Loucy (cell line): ENCODE results near the gene GLRA1.

Source experiments
- H2AFZ ChIP-seq: fragments of 200-600 bp; sonication (generic); 2 replicates; pipeline ENCODE4 v1.6.0; 2016; ENCODE audit warnings: antibody characterized with exemption, mild to moderate bottlenecking, low read length, moderate library complexity
- H3F3A ChIP-seq: fragments of 200-600 bp; 2 replicates; pipeline ENCODE4 v1.6.0; 2016; ENCODE audit warnings: antibody characterized with exemption, low read depth, mild to moderate bottlenecking
- H3K27me3 ChIP-seq: fragments of 200-600 bp; sonication (generic); 2 replicates; pipeline ENCODE4 v1.6.1; 2014; ENCODE audit warnings: low read length, mild to moderate bottlenecking; ENCODE audit not compliant: insufficient read depth, poor library complexity, severe bottlenecking
- H3K36me3 ChIP-seq: fragments of 200-600 bp; sonication (generic); 2 replicates; pipeline ENCODE4 v1.6.1; 2016; ENCODE audit warnings: low read length; ENCODE audit not compliant: insufficient read depth
- H3K4me1 ChIP-seq: fragments of 200-600 bp; sonication (generic); 2 replicates; pipeline ENCODE4 v1.5.1; 2014; ENCODE audit warnings: low read length, mild to moderate bottlenecking; ENCODE audit not compliant: insufficient read depth, poor library complexity, severe bottlenecking
- H3K4me2 ChIP-seq: fragments of 200-600 bp; sonication (generic); 2 replicates; pipeline ENCODE4 v1.6.0; 2014; ENCODE audit warnings: antibody characterized with exemption, low read length, low read depth, mild to moderate bottlenecking; ENCODE audit not compliant: poor library complexity, severe bottlenecking
- H3K4me3 ChIP-seq: fragments of 200-600 bp; sonication (generic); 2 replicates; pipeline ENCODE4 v1.5.1; 2014; ENCODE audit warnings: low read length, mild to moderate bottlenecking, mixed read lengths; ENCODE audit not compliant: poor library complexity, severe bottlenecking
- H3K79me2 ChIP-seq: fragments of 200-600 bp; sonication (generic); 2 replicates; pipeline ENCODE4 v1.6.1; 2014; ENCODE audit warnings: low read length; ENCODE audit not compliant: insufficient read depth
- H3K9ac ChIP-seq: fragments of 200-600 bp; sonication (generic); 2 replicates; pipeline ENCODE4 v1.6.0; 2014; ENCODE audit warnings: mild to moderate bottlenecking, low read depth, low read length, moderate library complexity; ENCODE audit not compliant: poor library complexity, severe bottlenecking
- H3K9me2 ChIP-seq: fragments of 200-600 bp; sonication (generic); replicated peaks from 2 replicates; pipeline ENCODE4 v1.6.1; 2016; ENCODE audit warnings: low read depth, low read length, mixed read lengths
- H3K9me3 ChIP-seq: fragments of 200-600 bp; sonication (generic); 2 replicates; pipeline ENCODE4 v1.6.1; 2014; ENCODE audit warnings: mild to moderate bottlenecking, antibody characterized with exemption, low read length, low read depth; ENCODE audit not compliant: insufficient read depth
- H4K20me1 ChIP-seq: fragments of 200-600 bp; sonication (generic); 2 replicates; pipeline ENCODE4 v1.6.0; 2014; ENCODE audit warnings: antibody characterized with exemption, low read length, mild to moderate bottlenecking; ENCODE audit not compliant: insufficient read depth, poor library complexity, severe bottlenecking
- CTCF ChIP-seq: fragments of 200-600 bp; sonication (generic); conservative IDR thresholded peaks from 2 replicates; pipeline ENCODE4 v1.5.1; 2014; ENCODE audit warnings: mild to moderate bottlenecking, antibody characterized with exemption, low read length
- EZH2phosphoT487 ChIP-seq: fragments of 200-600 bp; IDR thresholded peaks from 2 replicates; pipeline ENCODE4 v1.6.1; 2018; ENCODE audit warnings: antibody characterized with exemption, mild to moderate bottlenecking, moderate library complexity, borderline replicate concordance

The GLRA1 gene

GRCh38 chr5:151773951-151774350, 150.7 kb downstream of the GLRA1 start:
- TF ChIP-seq EZH2phosphoT487 (no peak), CTCF (no peak)
- peaks cover 68% of the 10 kb centered on the region for H4K20me1 ChIP-seq
- peaks cover 16% of the 10 kb centered on the region; the same call in 1 of the 2 replicates for H3K36me3 ChIP-seq
- peak overlapping the region; percentile 96 for H3K9ac ChIP-seq
- H2AFZ ChIP-seq = no peak overlapping the region
- no peaks in the 10 kb centered on the region for H3K9me3 ChIP-seq
- peak overlapping the region; percentile 92 for H3K4me3 ChIP-seq
- H3K27me3 ChIP-seq = peaks cover 7% of the 10 kb centered on the region
- H3F3A ChIP-seq = no peaks in the 10 kb centered on the region
- peak overlapping the region; percentile 83 for H3K4me2 ChIP-seq
- peaks cover 82% of the 10 kb centered on the region for H3K79me2 ChIP-seq
- H3K4me1 ChIP-seq = peaks cover 64% of the 10 kb centered on the region
- no peaks in the 10 kb centered on the region for H3K9me2 ChIP-seq

- peak overlapping the region; percentile 83 for H3K4me2 ChIP-seq
- H3F3A ChIP-seq = no peaks in the 10 kb centered on the region
- no peaks in the 10 kb centered on the region for H3K9me3 ChIP-seq
- H3K79me2 ChIP-seq = peaks cover 76% of the 10 kb centered on the region
- peaks cover 7% of the 10 kb centered on the region for H3K27me3 ChIP-seq
- H3K4me1 ChIP-seq = peaks cover 57% of the 10 kb centered on the region
- peaks cover 11% of the 10 kb centered on the region; the same call in 1 of the 2 replicates for H3K36me3 ChIP-seq
- peak overlapping the region; percentile 92 for H3K4me3 ChIP-seq
- peaks cover 59% of the 10 kb centered on the region for H4K20me1 ChIP-seq
- TF ChIP-seq EZH2phosphoT487 (no peak), CTCF (no peak)
- H3K9me2 ChIP-seq = no peaks in the 10 kb centered on the region
- peak overlapping the region; percentile 96 for H3K9ac ChIP-seq
- no peak overlapping the region for H2AFZ ChIP-seq
Observed at GRCh38 chr5:151772846-151773561, 151.6 kb downstream of the GLRA1 start.
